Measurements from ENCODE around the gene CRACR2B.

- TF ChIP-seq, protein P1, sequence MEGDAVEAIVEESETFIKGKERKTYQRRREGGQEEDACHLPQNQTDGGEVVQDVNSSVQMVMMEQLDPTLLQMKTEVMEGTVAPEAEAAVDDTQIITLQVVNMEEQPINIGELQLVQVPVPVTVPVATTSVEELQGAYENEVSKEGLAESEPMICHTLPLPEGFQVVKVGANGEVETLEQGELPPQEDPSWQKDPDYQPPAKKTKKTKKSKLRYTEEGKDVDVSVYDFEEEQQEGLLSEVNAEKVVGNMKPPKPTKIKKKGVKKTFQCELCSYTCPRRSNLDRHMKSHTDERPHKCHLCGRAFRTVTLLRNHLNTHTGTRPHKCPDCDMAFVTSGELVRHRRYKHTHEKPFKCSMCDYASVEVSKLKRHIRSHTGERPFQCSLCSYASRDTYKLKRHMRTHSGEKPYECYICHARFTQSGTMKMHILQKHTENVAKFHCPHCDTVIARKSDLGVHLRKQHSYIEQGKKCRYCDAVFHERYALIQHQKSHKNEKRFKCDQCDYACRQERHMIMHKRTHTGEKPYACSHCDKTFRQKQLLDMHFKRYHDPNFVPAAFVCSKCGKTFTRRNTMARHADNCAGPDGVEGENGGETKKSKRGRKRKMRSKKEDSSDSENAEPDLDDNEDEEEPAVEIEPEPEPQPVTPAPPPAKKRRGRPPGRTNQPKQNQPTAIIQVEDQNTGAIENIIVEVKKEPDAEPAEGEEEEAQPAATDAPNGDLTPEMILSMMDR (IDR thresholded peaks at IDR 0.05; ENCODE audit: low read depth, low read length, poor library complexity, severe bottlenecking), result no peak
- no peak for TF ChIP-seq EZH2phosphoT487 (IDR thresholded peaks at IDR 0.05; ENCODE audit: borderline replicate concordance, low read length)
Measured at GRCh38 chr11:826227-826621, 1.5 kb upstream of the CRACR2B start.

Data from DOHH2 (cell line).